Astrocyte of the cerebellum (primary cell): ENCODE measurements around the gene CLIP1.

Experiments used
- DNase-seq: peaks from one replicate; pipeline ENCODE4 v3.0.0-alpha.2; 2011; ENCODE audit warnings: low read depth
- H3K4me3 ChIP-seq: 2 replicates; pipeline ENCODE4 v1.5.1; 2011; ENCODE audit warnings: mild to moderate bottlenecking, low read depth, low read length, moderate library complexity
- CTCF ChIP-seq: IDR thresholded peaks from 2 replicates; pipeline ENCODE4 v1.5.1; 2012; ENCODE audit warnings: low read length, low read depth, moderate library complexity, mild to moderate bottlenecking; ENCODE audit errors: missing control alignments
- in situ Hi-C: cut with HindIII; loops from 2 replicates; pipeline ENCODE4 v1.10.0; 2017; ENCODE audit warnings: low sequenced_read_pairs

CLIP1 gene

GRCh38 chr12:122352394-122352793, 70.1 kb downstream of the CLIP1 start:
- DNase-seq, result no peak
- in situ Hi-C loops, result no loop called here
- no peak overlapping the region for H3K4me3 ChIP-seq
- TF ChIP-seq CTCF, result no peak

- no peak overlapping the region for H3K4me3 ChIP-seq
- peak; percentile 51 for TF ChIP-seq CTCF
- DNase-seq, result peak; percentile 78
- in situ Hi-C loops, result no loop called here
Measured at GRCh38 chr12:122350141-122350848, 72.2 kb downstream of the CLIP1 start.

GRCh38 chr12:122349078-122349477, 73.4 kb downstream of the CLIP1 start:
- no peak overlapping the region for H3K4me3 ChIP-seq
- no peak for TF ChIP-seq CTCF
- in situ Hi-C loops, result no loop called here
- DNase-seq, result no peak

GRCh38 chr12:122348505-122348904, 74.0 kb downstream of the CLIP1 start:
- DNase-seq, result no peak
- TF ChIP-seq CTCF, result no peak
- in situ Hi-C loops, result no loop called here
- H3K4me3 ChIP-seq, result no peak overlapping the region

- DNase-seq, result no peak
- no peak for TF ChIP-seq CTCF
- H3K4me3 ChIP-seq, result no peak overlapping the region
- in situ Hi-C loops, result no loop called here
Measured at GRCh38 chr12:122346054-122346453, 76.4 kb downstream of the CLIP1 start.

- in situ Hi-C loops, result no loop called here
- no peak overlapping the region for H3K4me3 ChIP-seq
- no peak for DNase-seq
- TF ChIP-seq CTCF, result no peak
Measured at GRCh38 chr12:122345042-122345441, 77.4 kb downstream of the CLIP1 start.
